Activated T-cell treated with anti-CD3 and anti-CD28 coated beads for 48 hours (primary cell): ENCODE measurements around the gene LIMS1.
A peak's percentile ranks its signal among the peaks of the same experiment; 100 is the strongest.
"Not testable (repeated sequence)": the region's sequence is repeated elsewhere in the genome, so short reads cannot be mapped to it uniquely, and the experiment has no call there.

Experiments used
- DNase-seq: peaks from one replicate; pipeline ENCODE4 v3.0.0-alpha.2; 2020; ENCODE audit warnings: low read depth

LIMS1 gene

DNA sequence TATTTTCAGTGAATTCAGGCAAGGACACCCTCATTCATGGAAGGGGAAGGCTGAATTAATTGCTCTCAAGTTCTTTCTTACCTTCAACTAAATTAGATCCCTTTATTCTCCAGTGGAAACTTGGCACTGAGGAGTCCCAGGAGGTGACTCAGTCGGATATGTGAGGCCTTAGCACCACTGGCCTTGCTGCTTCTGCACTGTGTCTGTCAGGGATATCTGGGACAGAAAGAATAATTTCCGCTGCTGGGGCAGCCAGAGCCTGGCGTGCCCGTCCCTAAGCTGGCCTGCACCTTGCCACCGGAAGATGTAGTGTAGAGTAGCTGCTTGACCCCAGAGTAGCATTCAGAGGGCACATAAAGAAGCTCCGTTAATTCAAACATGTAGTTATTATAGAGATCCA, 53.4 kb downstream of the LIMS1 start:
- no peak for DNase-seq

DNA sequence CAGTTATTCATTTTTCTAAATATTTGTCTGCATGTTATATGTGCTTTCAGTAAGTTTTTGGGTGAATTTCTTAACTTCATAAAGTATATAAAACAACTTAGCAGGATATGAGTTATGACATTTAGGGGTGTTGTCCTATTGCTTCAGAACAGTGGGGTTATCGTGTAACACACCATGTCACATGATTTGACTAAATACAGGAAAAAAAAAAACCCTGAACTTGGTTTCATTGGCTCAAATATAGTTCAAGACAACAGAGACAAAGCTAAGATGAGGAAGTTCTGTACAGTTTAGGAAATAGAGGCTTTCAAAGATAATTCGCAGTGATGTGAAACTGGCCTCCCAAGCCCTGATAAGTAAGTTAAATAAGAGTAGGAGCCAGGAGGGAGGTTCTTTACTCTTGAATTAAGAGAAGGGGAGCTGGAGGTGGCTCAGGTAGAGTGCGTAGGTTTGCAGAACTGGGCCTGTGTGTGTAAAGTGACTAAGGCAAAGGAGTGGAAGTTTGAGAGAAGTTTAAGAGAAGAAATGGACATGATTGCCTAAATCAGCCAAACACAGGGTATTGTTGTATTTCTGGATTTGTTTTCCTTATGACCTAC, 53.9 kb downstream of the LIMS1 start:
- DNase-seq, result no peak

DNA sequence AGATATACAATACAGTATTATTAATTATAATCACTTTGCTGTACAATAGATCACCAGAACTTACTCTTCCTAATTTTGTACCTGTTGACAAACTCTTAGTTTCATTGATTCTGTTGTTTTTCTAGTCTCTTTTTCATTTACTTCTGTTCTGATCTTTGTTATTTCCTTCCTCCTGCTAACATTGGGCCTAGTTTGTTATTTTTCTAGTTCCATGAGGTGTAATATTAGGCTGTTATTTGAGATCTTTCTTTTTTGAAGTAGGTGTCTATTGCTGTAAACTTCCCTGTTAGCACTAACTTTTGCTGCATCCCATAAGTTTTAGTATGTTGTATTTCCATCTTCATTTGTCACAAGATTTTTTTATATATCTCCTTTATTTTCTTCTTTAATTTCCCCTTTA, 55.1 kb downstream of the LIMS1 start:
- no peak for DNase-seq

DNA sequence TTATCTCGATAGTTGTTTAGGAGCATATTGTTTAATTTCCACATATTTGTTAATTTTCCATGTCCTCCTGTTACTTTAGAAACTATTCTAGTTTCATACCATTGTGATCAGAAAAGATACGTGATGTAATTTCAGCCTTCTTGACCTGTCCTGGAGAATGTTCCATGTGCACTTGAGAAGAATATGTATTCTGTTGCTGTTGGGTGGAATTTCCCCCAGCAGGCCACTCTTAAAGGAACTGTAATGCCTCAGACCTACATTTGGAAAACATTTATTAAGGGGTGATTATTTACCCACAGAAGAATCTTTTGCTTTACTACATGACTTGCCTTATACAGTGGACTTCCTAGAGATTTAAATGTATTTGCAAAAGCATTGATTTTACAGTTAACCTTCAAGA, 55.5 kb downstream of the LIMS1 start:
- no peak for DNase-seq

DNA sequence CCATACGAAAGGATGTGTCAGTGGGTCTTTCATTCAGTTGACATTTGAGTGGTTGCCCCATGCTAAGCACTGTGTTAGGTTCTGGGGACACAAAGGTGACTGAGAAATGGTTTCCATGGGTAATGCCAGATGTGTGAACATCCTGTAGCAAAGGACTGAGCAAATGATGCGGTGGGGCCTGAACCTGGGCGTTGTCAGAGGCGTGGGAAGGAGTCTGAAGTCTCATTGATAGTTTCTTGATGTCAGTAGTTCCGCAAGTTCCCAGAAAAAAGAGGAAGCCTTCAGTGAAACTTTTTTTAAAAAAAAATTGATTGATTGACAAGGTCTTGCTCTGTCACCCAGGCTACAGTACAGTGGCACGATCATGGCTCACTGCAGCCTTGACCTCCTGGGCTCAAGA, 56.9 kb downstream of the LIMS1 start:
- DNase-seq, result no peak

DNA sequence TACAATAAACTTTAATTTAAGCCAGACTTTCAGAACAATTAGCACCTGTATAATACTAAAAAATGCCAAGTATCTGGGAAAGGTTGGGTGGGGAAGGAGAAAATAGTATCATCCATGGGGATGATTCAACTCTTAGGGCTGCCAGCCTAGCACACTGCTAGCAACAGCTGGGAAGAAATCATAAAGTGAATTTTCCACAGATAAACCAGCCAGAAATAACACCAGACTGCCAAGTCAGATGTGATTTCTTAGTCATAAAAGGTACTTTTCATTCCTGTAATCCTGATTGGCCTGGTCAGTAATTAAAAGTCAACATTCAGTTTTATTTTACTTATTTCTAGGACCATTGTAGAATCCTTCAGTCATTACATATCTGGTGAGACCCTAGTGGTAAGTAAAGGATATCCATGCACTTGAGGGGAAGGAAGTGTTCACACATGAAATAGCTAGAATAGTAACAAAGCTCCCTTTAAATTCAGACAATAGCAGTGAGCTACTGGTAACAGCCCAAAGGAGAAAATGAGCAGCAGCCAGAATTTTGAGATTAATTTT, 59.4 kb downstream of the LIMS1 start:
- DNase-seq, result no peak

DNA sequence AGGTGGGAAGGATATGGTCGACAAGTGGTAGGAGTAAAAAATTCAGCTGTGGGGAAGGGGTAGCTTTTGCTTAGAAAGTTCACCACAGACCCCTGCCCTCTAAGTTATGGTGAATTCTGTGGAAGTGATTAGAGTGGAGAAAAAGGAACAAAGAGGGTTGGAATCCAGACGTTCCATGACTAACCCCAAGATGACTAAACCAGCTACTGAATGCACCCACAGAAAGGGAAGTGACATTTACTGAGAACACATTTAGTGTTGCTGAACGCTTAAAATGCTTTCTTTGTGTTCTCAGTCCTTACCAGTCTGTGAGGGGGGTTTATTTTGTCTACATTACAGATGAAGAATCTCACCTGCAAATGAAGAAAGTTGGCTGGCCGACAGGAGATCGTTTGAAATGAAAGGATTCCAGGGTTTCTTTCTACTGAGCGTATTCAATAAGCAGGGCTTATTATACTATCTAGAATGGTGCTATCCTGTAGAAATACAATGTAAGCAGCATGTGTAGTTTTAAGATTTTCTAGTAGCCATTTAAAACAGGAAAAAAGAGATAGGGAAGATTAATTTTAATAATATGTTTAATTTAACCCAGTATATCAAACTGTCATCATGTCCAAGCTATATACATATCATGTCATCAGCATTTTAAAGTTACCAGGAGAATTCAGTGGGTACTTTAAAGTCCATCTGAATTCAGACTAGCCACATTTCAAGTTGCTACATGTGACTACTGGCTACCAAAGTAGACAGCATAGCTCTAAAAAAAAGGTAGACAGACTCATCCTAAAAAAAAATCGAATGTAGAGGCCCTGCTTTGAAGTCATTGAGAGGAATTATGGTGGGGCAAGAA, 60.1 kb downstream of the LIMS1 start:
- DNase-seq, result no peak

DNA sequence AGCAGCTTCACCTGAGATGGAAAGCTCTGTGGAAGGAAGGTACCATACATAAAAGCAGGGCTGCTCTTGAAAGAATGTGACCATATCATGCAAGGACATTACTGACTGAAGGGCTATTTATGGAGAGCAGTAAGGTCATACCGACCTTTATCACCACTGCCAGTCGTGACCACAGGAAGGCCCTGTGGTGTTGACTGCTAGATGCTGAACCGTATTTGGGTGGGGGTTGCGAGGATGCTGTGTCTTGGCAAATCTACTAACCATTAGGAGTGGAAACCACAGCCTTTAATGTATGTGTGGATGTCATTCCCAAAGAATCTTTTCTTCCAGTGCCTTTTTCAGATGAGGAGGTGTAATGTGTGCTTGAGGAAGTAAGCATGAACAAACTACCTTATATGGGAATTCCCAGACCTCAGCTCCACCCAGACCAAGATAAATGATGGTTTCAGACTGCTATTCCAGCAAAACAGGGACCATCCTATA, 60.8 kb downstream of the LIMS1 start:
- DNase-seq, result no peak

DNA sequence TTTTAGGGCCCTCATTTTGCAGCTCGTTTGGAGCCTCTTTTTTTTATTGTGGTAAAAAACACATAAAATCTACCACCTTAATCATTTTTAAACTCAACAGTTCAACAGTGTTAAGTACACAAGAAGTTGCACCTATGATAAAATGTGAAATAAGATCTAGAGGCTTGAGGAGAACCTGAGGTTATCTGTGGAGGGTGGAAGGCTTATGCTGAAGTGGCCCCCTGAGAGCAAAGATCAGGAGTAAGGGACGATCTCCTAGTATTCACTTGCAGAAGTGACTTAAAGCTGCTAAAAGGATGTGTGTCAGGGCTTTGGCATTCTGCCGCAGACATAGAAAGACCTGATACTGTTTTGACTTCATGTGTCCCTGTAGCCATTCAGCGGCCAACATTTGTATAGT, 61.5 kb downstream of the LIMS1 start:
- not testable (repeated sequence) for DNase-seq

DNA sequence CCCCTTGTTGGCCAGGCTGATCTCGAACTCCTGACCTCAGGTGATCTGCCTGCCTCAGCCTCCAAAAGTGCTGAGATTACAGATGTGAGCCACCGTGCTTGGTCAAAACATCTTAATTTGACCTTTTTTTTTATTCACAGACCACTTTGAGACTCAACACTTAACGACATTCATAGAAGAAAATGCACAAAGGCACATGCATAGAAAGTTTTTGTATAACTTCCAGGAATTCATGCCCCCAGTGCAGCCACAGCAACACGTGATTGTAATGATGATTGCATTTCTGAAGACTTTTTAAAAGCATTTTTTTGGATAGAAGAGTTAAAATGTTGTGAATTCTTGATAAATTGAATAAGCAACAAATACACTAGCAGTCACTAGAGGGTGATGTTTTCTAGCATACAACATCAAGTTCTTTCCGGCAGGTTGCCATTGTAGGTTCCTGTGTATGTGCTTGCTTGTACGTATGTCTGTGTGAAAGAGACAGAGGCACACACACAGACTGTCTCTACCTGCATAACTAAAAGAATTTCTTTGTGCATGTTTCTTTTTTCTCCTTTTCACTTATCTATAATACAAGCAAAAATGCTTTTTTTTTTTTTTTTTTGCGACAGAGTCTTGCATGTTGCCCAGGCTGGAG, 63.0 kb downstream of the LIMS1 start:
- DNase-seq, result not testable (repeated sequence)

DNA sequence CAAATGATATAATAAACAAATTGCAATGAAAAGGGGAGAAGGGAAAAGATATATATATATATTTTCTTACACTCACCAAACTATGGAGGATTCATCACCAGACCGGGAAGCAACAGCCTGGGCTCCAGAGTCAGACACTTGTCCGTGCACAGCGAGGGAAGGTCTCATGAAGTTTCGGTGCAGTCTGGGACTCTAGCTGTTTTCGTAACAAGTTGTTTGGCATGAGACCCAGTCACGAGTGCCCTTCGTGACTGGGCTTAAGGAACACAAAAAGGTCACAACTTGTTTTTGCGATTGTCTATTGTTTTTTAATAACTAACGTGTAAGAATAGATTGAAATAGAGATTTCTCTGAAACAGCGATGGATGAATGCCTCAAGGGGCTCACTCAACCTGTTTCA, 66.9 kb downstream of the LIMS1 start:
- DNase-seq, result not testable (repeated sequence)

DNA sequence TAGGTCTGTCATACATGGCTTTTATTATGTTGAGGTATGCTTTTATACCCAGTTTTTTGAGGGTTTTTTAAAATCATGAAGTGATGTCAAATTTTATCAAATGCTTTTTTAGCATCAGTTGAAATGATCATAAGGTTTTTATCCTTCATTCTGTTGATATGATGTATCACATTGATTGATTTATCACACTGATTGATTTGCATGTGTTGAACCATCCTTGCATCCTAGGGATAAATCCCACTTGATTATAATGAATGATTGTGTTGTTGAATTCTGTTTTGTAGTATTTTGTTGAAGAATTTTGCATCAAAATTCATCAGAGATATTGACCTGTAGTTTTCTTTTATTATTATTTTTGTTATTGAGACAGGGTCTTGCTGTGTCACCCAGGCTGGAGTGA, 68.2 kb downstream of the LIMS1 start:
- no peak for DNase-seq

DNA sequence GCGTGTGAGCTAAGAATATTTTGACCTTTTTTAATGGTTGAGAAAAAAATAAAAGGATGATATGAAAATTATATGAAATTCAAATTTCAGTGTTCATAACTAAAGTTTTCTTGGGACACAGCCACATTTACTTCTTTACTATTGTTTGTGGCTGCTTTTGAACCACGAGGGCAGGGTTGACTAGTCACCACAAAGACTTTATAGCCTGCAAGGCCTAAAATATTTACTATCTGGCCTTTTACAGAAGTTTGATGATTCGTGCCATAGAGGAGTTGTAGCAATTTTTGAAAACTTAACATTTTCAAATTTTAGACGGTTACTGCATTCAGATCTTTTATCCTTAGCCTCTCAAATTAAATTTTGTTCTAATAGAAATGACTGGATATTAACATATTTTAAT, 69.9 kb downstream of the LIMS1 start:
- DNase-seq, result no peak

DNA sequence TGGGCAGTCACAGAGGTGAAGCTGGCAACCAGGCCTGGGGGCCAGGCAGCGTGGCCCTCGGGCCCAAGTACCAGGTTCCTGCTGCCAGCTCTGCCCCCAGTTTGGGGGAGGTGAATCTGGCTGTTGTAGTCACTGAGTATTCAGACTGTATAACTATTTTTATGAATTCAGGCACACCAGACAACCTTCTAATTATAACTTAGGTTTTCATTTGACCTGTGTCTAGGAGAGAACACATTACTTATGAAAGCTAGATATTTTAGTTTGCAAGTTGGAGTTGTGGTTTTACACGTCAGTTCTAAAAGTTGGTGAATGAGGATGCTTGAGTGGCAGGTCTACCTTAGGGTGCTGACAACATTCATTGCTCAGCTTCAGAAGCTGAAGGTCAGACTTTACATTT, 71.7 kb downstream of the LIMS1 start:
- DNase-seq, result no peak

DNA sequence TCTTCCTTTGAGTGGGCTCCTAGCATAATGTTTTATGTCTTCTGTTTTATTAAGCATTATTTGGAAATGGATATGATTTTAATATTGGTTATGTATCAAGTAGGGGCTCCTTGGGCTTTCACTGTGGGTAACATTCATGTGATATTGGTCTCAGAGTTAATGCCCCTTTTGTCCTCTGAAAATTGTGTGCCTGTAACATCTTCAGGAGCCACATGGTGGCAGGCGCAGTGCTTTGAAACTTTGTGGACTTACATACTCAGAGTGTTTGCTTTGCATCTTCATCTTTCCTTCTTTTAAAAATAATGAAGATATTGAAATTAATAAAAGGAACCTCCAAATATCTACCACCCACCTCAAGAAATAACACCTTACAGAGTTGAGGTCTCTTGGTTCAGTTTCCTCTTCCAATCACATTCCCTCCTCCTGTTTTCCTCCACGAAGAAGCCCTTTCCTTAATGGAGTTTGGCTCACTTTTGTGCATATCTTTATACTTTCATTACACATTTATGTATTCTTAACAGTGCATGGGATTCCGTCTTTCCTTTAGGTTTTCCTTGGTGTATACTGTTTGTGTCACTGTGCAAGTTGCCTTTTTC, 73.5 kb downstream of the LIMS1 start:
- DNase-seq, result no peak

DNA sequence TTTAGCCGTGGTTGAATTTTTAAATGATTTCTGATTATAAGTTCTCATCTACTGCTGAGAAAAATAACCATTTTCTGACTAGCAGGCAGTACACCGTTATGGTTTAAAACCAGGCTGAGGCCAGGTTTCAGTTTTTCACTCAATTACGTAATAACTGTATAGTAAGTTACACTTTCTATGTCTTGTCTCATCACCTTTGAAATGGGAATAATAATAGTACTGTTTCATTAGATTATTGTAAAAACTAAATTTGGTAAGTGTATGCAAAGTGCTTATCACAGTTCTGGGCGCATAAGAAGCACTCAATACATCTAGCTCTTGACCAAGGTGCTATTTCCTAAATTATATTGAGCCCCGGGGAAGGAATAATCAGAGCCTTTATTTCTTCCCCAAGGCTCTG, 76.8 kb downstream of the LIMS1 start:
- no peak for DNase-seq

DNA sequence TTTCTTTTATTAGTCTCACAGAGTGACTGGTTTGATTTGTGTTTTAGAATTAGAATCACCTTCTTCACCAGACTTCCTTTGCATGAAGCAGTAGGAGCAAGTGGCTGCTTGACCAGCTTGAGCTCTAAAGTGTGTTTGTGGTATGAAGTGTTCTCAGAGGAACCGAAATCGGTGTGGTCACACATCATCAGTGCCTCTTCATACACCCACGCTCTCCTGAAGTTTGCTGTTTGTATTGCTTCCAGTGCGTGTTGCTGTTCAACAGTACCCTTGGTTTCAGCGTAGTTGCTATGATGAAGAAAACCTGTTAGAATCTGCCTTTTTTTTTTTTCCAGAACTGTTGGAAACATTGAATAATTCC, 77.9 kb downstream of the LIMS1 start:
- no peak for DNase-seq

DNA sequence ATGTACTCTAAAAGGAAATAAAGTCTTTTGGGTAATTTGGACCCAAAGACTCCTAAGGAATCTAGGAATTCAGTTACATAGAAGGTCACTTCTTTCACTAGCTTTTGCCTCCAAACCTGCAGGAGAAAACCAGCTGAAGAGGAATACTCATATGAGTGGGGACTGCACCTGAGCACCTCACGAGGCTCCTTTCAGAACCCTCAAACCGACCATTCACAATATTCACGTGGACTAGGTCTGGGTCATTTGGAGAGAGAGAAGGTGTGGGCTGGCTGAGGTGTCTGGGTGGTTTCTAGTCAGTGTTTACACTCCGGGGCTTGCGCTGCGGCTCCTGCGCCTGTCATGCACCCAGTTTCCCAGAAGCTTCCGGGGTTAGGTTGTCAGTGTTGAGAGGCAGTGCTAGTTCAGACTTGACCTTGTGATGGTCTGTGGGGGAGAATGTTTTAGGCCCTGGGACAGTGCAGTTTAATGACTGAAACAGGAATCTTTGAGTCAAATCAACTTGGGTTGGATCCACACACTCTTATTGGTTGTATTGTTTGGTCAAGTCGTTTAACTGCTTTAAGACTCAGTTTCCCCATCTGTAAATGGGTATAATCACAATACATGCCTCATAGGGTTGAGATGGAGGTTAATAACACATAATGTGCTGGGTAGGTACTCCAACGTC, 78.4 kb downstream of the LIMS1 start:
- DNase-seq, result peak; percentile 57

DNA sequence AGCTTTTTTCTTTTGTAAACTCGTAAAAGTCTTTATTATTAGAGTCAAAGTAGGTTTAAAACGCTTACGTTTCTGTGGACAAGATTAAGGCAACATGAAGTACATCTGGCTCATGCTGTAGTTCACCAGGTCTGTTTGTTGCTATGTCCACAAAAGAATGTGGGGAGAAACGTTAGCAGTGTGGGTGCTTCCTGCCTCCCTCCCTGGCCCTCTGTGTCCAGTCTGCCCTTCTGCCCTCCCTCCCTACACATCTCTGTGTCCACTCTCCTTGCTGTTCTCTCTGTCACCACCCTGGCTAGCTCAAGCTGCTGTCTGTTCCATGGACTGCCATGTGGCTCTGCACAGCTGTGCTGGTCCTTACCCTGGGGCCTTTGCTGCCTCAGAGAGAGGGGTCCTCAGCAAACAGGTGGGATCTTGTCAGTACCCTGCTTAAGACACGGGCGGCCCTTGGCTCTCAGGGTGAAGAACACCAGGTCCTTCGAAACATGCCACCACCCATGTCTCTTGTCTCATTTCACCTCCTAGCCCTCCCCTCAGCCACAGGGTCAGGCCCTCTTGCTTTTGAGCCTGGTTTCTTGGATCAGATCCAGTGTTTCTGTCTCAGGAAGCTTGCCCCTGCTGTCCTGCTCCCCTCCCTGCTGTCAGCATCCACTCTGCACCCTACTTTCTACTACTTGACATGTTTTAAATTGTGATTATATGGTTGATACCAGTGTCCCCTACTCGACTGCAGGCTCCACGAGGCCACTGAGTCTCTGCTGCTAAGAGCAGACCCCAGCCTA, 79.2 kb downstream of the LIMS1 start:
- no peak for DNase-seq

DNA sequence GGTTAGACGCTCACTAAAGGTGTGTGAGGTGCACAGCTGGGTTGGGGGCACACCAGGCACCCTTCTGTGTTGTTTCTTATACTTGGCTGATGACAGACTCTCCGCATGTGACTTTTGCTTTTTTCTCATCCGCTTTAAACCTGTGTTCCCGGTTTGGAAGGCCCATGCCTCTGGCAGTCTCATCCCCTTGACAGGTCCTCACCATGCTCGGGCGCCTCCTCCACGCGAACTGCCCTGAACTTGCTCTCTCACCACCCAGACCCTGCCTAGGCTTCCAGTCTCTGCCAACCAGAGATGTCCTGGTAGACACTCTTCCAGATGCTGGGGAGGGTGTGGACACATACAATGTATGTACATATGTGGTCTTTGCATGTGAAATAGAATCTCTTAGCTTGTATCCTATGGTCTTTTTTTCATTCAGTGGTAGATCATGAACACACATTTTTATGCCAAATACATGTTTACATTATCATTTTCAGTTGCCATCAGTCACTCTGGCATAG, 79.8 kb downstream of the LIMS1 start:
- no peak for DNase-seq

DNA sequence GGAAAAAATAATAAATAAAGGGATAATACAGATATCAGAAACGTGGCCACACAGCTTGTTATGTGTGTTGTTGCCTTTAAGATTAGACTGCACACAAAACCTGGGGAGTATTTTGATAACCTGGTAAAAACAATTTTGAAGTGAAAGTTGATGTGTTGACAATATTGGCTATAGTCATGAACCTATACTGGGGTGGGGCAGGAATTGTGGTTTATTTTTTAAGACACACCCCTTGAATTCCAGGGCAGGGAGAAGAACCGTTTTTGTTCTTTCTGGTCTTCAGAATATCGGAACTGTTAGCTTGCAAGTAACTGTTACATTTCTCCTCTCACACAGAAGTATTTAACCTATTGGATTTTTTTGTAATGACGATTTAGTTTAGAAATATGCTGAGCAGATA, 80.4 kb downstream of the LIMS1 start:
- DNase-seq, result no peak
